Lower leg skin (tissue), 4 donors: ENCODE data around the gene C14orf132. TPM values are rescaled to one million over a fixed set of nuclear protein-coding genes. Genes with fewer than 3 reads are reported as not detected.

Source experiments
- DNase-seq, 2 donors: peaks; one replicate each; pipeline ENCODE4 v3.0.0-alpha.2; 2019; ENCODE audit warnings: low spot score in 2 of 2
- H3K4me3 ChIP-seq: fragments of 200-600 bp; sonication (generic); 2 replicates; pipeline ENCODE4 v1.5.1; 2017; ENCODE audit warnings: mild to moderate bottlenecking, low read depth; ENCODE audit not compliant: poor library complexity, severe bottlenecking
- CTCF ChIP-seq, 3 donors: fragments of 450-650 bp; IDR thresholded peaks; one replicate each; pipeline ENCODE4 v1.5.1; 2016; ENCODE audit warnings: antibody characterized with exemption in 3 of 3, mild to moderate bottlenecking in 3 of 3, moderate library complexity in 2 of 3
- POLR2A ChIP-seq, 2 donors: fragments of 450-650 bp; IDR thresholded peaks; one replicate each; pipeline ENCODE4 v1.6.1; 2016 to 2017; ENCODE audit warnings: antibody characterized with exemption in 2 of 2, mild to moderate bottlenecking in 1 of 2, moderate library complexity in 1 of 2
- WGBS, 2 donors: methylation state at CpG; one replicate each; pipeline ENCODE4 v1.1.5; 2018; 5-methylcytosine and 5-hydroxymethylcytosine counted together
- intact Hi-C: fragments of 100-400 bp; cut with DNase I; formaldehyde crosslinking; loops from one replicate; pipeline ENCODE4 v1.15.0; 2023; ENCODE audit warnings: low total_unique reads
- total RNA-seq, 4 donors: library from RNA; depleted of rRNA; stranded (reverse); fragments of >200 nt; gene quantifications; one replicate each; pipeline ENCODE4 v1.1.0, GENCODE V29; 2016

Gene C14orf132
- total RNA-seq, 4 donors from 2014 or later = 9.6 to 24.9 (median 16.6) TPM

GRCh38 chr14:96120941-96121340 lies 81.8 kb downstream of the C14orf132 start:
- H3K4me3 ChIP-seq = no peak overlapping the region
- WGBS, 2 donors = 91 to 93% methylated on average over 4 of the region's 4 CpGs
- TF ChIP-seq POLR2A (IDR thresholded peaks at IDR 0.05) = no peak
- TF ChIP-seq CTCF (IDR thresholded peaks at IDR 0.05) = no peak
- no peak for DNase-seq
- intact Hi-C loops = no loop called here

GRCh38 chr14:96121660-96122395 lies 82.7 kb downstream of the C14orf132 start:
- 82 to 89% methylated on average over 4 of the region's 4 CpGs for WGBS, 2 donors
- H3K4me3 ChIP-seq = no peak overlapping the region
- peak in 1 of 2 donors; percentile 12 for DNase-seq
- no peak for TF ChIP-seq CTCF (IDR thresholded peaks at IDR 0.05)
- no peak for TF ChIP-seq POLR2A (IDR thresholded peaks at IDR 0.05)
- intact Hi-C loops = no loop called here

- TF ChIP-seq POLR2A (IDR thresholded peaks at IDR 0.05) = no peak
- TF ChIP-seq CTCF (IDR thresholded peaks at IDR 0.05) = no peak
- DNase-seq = peak in 1 of 2 donors; percentile 31
- H3K4me3 ChIP-seq = no peak overlapping the region
- intact Hi-C loops = no loop called here
- WGBS, 2 donors = 66 to 79% methylated on average over 6 of the region's 6 CpGs
Measured at GRCh38 chr14:96122496-96122895, 83.3 kb downstream of the C14orf132 start.

GRCh38 chr14:96125536-96125935 lies 86.4 kb downstream of the C14orf132 start:
- DNase-seq = no peak
- WGBS, 2 donors = 6 to 8% methylated on average over 3 of the region's 3 CpGs
- H3K4me3 ChIP-seq = no peak overlapping the region
- TF ChIP-seq POLR2A (IDR thresholded peaks at IDR 0.05) (no peak), CTCF (IDR thresholded peaks at IDR 0.05) (no peak)
- intact Hi-C loops = no loop called here

GRCh38 chr14:96126339-96126782 lies 87.2 kb downstream of the C14orf132 start:
- TF ChIP-seq POLR2A (IDR thresholded peaks at IDR 0.05) = no peak
- no peak for TF ChIP-seq CTCF (IDR thresholded peaks at IDR 0.05)

More at GRCh38 chr14:96126339-96126782, 87.2 kb downstream of the C14orf132 start:
- WGBS, 2 donors = 62 to 63% methylated on average over 7 of the region's 7 CpGs
- H3K4me3 ChIP-seq = no peak overlapping the region
- DNase-seq = no peak
- intact Hi-C loops = no loop called here
